ENCODE measurements around the gene PER1.

GRCh38 chr17:8121681-8122421 is 30.4 kb downstream of the PER1 start:
- no peak for TF ChIP-seq EZH2 (IDR thresholded peaks at IDR 0.05; ENCODE audit: insufficient read depth, poor library complexity, severe bottlenecking)
- no peak for TF ChIP-seq EZH2phosphoT487 (IDR thresholded peaks at IDR 0.05; ENCODE audit: insufficient read depth, low read depth)
